Measurements from ENCODE around the gene ADAMTS14.

The ADAMTS14 gene

DNA sequence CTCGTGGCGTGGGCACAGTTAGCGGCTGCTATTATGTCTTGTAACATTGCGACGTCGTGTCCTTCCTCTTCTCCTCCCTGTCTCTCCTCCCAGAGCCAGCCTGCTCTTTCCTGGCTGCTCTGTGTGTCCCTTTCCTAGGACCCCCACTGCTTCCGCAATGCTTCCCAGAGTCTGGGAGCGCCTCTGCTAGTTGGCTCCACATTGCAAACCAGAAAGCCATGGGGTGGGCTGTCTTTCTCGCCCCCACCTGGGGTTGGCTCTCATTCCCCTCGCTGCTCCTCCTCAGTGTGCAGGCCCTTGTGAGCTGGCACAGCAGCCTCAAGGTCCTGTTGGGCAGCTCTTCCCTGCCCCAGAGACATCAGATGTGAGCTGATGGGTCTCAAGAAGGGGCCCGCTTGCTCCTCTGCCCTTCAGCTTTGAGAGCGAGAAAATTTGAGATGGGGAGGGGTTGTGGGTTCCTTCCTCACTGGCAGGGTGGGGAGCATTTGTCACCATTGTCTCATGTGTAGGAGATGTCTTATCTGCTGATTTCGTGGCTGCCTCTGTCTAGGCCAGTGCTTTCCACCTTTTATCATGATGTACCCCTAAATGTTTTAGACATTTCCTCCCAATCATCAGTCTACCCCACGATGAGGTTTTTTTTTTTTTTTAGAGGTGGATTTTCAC, 3.3 kb downstream of the ADAMTS14 start:
- DNase-seq (ENCODE audit: low spot score) = no peak

DNA sequence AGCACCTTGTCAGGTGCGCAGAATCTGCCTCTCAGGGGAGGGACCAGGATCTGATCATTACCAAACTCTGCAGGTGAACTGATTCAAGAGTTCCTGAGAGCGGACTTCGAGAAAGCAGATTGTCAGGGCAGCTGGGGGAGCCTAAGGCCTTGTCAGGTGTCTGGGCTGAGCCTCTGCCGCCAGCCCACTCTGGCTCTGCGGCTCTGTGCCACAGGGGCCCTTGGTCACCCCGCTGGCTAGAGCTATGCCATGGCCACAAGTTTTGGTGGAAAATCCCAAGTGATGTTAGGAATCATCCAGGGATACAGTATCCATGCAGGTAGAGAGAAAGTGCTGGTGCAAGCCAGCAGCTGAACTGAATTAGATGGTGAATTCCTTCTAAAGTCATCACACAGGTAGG, 4.2 kb downstream of the ADAMTS14 start:
- no peak for DNase-seq (ENCODE audit: low spot score)

DNA sequence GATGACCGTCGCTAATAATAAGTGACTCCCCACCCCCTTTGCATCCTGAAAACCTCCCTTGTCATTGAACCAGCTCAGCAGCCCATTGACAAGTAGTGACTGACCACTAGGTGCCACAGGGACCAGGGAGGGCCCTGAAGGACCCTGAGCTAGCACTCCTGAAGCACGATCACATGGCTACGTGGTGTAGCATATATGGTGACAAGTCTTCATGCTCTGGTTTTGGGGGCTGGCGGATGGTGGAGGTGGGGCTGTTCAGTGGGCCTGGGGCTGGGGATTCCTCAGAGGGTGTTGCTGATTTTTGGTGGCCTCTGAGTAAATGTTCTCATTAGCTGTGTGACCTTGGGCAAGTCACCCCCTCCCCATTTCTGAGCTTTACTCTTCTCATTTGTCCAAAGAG, 4.7 kb downstream of the ADAMTS14 start:
- DNase-seq (ENCODE audit: low spot score) = no peak

DNA sequence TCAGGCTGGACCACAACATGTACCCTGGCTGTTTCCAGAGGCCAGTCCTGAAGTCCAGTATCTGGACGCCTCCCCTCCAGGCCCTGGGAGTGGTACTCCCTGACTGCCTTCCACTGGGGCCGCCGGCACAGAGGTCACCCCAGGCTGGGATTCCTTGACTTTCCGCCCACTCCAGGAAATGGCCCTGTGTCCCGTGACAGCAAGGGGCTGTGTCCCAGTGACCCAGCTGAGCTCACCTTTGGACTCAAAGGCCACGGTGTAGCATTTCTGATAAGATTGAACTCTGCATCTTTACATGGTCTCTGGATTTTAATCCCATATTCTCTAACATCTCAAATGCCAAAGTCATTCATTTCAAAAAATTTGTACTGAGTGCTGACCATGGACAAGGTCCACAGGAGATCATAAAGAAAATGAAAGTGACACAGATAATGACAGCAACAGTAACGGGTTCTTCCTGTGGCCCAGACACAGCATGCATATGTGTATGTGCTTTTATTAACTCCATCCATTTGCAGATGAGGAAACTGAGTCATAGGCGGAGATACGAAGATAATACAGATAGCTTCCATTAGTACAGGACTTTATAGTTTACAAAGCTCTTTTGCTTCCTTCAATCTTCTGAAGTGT, 5.4 kb downstream of the ADAMTS14 start:
- DNase-seq (ENCODE audit: low spot score) = no peak

DNA sequence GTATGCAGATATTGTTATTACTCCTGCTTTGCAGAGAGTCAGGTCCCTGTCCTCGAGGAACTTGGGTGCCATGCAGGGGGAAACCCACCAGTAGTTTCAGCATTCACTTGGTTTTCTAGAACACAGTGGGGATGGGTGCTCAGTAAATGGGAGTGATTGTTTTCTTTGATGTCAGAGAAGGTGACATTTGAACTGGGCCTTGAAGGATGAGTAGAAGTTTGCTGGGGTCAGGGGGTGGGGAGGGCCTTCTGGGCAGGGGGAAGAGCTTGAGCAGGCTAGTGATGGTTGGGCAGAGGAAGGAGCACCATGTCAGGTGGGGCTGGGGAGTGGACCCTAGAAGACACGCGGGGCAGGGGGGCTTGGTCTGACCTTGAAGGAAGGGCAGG, 5.9 kb downstream of the ADAMTS14 start:
- DNase-seq (ENCODE audit: low spot score) = no peak

DNA sequence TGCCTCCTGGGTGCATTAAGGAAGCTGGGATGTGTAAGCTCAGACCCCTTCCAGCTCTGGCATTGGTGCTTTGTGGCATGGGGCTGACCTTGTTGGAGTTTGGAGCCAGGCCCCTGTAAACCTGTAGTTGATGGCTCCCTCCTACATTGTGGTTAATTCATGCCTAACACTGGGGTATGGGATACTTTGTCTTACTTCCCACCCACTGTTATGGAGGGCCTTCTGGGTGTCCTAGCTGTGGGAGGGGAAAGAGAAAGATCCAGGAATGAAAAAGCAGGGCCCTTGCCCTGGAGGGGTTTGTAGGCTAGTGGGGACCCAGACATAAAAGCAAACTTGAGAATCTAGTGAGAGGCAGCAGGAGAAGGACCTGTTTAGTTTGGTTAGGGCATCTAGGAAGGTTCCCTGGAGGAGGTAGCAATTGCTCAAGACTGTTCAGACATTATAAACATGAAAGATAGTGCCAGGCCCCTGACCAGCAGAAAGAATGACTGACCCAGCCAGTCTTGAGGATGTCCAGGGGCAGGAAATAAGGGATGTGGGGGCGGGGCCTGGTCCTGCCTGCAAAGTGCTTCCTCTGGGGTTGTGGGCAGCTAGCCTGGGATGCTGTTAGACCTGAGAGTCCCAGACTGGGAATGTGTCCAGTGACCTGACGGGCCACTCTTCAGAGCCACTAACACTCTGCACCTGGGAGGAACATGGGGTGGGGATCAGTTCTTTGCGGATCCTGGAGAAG, 6.6 kb downstream of the ADAMTS14 start:
- no peak for DNase-seq (ENCODE audit: low spot score)

DNA sequence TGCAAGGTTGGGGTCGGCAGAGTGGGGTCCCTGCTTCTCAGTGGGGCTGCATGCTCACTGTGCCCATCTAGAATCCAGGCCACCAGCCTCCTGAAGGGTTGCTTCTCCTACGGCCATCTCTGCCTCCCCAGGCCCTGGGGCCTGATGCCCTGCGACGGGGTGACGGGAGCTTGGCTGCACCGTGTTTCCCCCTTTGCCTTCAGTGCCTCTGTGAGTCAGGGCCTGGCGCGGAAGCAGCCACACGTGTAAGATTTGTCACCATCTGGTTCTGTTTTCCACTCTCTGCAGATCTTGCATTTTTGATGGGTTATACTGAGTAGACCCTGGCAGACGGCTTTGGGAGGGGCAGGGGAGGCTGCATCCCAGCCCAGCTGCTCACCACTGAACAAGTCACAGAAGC, 7.2 kb downstream of the ADAMTS14 start:
- no peak for DNase-seq (ENCODE audit: low spot score)

DNA sequence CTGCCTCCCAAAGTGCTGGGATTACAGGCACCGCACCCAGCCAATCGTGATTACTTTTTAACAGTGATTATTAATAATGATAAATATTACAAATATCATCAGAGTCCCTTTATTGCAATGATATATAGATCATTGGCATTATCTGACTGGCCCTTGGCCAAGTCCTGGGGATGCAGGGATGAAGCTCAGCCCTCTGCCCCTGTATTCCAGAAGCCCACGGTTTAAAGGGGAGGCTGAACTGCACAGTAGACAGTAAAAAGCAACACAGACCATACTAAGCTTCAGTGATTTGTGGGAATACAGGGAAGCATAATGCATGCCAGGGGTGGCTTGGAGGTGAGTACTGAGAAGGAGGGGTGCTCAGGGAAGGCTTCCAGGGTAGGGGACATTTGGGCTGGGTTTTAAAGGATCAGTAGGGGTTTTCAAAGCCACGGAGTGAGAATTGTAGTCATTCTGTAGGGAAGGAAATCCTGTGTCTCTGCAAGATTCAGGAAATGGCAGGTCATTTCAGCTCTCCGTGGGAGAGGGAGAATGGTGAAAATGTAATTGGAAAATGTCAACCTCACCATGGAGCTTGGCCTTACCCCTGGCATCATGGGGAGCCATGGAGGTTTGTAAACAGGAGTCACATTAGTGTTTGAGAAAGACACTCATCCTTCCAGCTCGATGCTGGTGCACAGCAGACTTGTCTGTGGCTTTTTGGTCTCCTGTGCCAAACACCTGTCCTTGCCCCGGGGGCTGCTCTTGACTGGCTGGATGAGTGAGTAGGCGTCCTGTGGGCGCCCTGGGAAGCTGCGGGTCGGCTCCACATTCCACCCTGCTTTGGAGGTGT, 8.8 kb downstream of the ADAMTS14 start:
- DNase-seq (ENCODE audit: low spot score) = no peak

DNA sequence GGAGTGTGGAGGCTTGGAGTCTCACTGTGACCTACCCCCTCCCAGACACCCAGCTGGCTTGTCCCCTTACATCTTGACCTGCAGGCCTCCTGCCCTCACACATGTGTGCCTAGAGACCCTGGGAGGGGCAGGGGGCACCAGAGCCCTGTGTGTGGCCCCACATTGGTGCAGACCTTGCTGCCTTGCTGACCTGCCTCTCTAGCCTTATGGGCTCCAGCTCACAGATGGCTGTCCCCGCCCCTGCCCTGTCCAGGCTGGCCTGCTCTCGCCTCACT, 9.4 kb downstream of the ADAMTS14 start:
- no peak for DNase-seq (ENCODE audit: low spot score)

DNA sequence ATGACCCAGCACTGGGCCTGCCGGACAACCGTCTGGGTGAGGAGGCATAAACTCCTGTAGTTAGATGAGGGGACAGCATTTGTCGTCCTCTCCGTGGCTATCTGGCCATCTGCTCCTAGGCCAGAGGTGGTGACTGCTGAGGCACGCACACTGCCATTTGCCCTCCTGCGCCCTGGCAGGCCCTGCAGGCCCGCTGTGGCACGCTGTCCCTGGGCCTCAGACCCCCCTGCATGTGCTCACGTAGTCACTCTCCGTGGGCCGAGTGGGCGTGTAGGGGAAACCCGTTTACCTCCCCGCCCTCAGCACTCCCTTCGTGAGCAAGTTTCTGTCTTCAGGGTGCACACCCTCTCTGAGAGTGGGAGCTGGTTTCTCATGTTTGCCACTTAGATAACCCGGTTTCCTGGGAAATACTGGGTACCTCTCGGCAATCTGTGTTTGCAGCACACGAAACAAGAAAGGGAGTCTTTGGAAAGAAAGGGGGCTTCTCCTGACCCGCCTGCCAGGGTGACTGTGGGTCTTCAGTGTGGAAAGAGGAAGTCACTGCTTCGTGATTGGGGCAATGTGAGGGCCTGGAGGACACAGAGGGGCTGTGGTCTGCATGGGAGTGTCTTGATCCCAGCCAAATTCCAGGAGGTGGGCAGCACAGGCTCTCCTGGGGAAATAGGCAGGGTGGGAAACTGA, 10.8 kb downstream of the ADAMTS14 start:
- no peak for DNase-seq (ENCODE audit: low spot score)

DNA sequence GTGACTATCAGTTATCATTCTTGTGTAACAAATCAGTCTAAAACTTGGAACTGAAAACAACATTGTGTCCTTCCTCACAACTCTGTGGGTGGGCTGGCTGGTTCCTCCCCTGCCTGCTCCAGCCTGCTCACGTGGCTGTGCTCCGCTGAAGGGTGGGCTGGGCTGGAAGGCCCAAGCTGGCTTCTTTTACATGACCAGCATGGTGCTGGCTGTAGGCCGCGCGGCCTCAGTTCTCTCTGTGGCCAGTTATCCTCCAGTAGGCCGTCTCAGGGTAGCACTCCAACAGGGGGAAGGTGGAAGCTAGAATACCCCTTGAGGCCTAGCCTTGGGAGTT, 11.3 kb downstream of the ADAMTS14 start:
- DNase-seq (ENCODE audit: low spot score) = no peak

DNA sequence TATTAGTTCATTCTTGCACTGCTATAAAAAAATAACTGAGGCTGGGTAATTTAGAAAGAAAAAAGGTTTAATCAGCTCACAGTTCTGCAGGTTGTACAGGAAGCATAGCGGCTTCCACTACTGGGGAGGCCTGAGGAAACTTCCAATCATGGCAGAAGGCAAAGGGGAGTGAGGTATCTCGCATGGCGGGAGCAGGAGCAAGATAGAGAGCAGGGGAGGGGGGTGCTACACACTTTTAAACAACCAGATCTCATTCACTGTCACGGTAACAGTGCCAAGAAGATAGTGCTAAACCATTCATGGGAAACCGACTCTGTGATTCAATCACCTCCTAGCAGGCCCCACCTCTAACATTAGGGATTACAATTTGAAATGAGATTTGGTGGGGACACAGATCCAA, 11.6 kb downstream of the ADAMTS14 start:
- no peak for DNase-seq (ENCODE audit: low spot score)

DNA sequence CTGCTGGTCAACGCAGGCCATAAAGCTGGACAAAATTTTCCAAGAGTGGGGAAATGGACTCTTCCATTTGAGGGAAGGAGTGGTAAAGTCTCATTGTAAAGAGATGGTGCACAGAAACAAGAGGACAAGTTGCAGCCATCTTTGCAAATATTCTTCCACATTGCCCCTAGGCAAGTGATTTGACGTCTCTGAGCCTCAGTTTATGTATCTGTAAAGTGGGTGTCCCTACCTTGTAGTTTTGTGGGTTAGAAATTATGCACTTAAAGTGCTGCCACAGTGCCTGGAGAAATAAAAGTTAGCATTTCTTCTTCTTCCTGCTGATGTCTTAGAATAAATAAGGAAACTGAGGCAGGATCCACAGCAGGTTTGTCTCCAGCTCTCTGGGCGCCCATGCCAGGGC, 12.1 kb downstream of the ADAMTS14 start:
- DNase-seq (ENCODE audit: low spot score) = no peak

DNA sequence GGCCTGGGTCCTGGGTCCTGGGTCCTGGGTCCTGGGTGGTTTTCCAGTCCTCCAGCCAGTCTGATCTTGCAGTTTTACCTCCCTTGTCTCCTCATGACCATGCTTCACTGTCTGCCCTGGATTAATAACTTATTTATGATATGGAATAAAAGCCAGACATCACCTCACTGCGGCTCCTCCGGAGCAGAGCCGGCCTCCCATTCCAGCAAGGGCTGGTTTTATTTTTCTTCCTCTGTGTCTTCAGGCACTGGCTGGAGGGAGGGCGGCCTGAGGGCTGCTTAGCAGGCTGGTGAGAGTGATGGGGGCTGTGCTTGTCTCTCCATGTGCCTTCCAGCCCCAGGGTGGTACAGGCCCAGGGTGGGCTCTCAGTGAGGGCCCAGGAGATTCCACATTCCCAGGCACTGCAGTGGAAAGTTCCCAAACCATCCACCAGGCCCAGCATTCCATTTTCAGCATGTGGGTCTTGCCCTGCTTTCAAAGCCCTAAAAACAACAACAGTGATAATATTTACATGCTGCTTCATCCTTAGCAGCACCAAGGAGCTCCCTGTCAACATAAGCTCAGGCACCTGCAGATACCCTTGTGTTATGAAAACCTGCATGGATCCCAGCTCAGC, 12.6 kb downstream of the ADAMTS14 start:
- DNase-seq (ENCODE audit: low spot score) = no peak

DNA sequence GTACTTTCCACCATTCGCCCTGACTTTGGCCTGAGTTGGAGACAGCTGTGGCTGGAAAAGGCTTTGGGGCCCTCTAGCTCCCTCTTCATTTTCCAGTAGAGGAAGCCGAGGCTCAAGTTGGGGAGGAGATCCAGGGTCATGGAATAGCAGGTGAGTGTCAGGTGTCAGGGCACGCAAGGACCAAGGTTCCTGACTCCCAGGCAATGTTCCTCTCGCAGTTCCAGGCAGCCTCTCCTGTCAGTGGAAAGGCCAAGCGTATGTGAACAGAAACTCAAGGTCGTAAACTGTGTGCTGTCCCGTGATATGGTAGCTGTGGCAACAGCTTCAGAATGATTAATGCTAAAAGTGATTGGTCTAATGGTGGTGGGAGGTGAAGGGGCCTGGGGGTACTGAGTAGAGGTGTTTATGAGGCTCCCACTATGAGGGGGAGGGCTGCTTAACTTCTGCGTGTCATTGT, 13.2 kb downstream of the ADAMTS14 start:
- no peak for DNase-seq (ENCODE audit: low spot score)

DNA sequence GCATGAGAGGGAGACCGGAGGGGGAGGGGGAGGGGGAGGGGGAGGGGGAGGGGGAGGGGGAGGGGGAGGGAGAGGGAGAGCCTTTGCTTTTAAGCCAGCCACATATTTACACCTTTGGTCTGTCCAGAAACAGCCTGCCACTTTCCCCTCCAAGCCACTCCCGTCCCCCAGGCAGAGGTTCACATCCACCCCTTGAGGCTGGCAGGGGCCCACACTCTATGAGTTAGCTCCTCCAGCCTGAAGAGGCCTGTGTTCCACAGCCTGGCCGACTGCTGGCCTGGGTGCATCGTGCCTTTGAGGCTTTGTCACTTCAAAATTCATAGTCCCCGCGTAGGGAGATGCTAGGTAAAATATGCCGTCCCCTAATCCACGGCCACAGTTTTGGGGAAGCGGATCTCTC, 16.5 kb downstream of the ADAMTS14 start:
- no peak for DNase-seq (ENCODE audit: low spot score)

DNA sequence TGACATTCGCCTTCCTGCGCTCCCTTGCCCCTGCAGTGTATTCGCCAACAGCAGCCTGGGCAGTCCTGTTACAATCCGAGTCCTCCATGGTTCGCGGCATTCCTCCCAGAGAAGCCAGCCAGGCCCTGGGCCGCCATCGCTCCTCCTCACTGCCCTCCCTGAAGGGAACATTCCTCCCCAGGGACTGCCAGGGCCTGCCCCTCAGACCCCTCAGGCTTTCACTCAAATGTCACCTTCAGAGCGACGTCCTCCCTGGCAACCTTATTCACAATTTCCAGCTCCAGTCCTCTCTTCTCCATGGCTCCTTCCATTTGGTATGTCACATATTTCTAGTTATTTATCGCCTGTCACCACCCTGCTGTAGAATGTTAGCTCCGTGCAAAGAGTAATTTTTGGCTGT, 17.4 kb downstream of the ADAMTS14 start:
- DNase-seq (ENCODE audit: low spot score) = no peak

DNA sequence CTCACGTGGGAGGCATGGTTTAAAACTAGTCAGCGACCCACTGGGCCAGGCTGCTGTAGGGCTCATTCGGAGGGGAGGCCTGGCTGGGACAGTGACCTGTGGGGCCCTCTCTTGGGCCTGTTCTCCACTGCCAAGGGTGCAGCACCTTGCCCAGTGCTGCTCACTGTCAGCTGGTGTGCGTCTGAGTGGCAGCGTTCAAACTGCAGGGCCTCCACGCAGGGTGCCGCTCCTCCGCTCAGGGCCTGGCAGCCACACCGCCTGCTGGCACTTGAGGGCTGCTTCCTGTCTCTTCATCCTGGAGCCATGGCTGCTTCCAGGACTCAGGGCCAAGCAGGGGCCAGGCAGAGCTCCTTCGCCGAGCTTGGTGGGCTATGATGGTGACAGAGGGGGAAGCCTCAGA, 18.3 kb downstream of the ADAMTS14 start:
- no peak for DNase-seq (ENCODE audit: low spot score)

DNA sequence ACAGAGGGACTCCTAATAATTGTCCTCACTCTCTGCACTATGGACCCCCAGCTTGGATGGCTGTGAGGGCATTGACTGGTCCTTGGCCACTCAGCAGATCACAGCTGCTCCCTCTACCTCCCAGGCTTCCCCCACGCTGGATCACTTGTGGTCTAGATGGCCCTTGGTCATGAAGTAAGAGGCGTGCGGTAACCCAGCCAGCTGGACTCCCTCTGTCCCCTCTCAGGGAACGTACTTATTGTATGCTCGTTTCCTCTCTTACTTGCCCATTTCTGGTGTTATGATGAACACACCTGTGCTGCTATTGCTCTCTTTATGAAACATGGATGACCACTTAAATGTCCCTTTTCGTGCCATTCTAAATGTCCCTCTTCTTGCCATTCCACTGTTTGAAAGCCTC, 19.3 kb downstream of the ADAMTS14 start:
- no peak for DNase-seq (ENCODE audit: low spot score)

DNA sequence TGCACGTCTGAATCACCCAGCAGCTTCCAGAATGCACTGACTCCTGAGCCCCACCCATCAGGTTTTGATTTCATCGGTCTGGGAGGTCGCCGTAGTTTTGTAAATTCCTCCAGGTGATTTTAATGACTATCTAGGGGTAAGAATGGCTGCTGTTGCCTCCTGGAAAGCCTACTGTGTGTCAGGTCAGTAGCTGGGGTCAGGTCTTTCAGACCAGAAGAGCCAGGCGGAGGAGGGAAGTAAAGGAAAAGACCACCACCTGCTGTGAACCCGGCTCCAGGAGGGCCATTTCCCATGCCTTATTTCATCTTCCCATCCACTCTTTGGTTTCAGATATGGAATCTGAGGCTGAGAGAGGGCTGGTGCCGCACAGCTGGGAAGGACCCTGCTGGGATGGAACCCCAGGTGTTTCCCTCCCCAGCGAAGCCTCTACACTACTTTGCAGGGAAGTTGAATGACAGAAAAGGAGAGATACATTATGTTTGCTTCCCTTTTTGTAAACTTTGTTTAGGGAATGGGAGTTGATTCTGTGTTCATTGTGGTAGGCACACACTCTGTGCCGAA, 19.8 kb downstream of the ADAMTS14 start:
- no peak for DNase-seq (ENCODE audit: low spot score)

DNA sequence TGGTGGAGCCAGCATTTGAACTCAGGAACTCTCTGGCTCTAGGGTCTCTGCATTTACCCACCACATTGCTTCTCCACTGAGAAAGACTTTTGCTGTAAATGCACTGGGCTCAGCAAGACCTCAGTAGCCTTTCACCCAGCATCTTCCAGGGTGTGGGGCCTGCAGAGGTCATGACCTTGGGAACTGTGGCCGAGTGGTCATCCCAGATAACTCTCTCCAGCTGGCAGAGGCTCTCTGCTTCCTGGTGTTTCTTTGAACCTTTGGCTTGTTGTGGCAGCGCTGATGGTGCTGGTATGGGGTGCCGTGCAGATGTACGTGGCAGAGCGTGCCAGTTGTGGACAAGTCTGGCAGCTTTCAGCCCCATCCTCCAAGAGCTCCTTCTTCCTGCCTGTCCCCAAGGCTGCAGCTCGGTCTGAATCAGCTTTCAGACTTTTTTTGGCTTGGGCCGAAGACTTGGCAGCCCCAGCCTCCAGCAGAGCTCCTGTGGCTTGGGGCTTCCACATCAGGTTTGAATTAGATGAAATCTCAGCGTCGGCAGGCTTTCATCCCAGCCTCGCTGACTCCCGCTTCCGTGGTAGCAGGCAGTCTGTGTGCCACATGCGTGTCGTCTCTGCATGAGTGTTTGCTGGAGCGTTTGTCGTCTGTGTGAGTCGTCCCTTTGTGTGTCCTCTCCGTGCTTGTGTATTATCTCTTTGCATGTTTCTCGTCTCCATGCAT, 21.5 kb downstream of the ADAMTS14 start:
- DNase-seq (ENCODE audit: low spot score) = no peak

Measured in putamen (tissue), 1 donor.